GM18867 (cell line): ENCODE measurements around the gene CFAP20DC.
"Not testable (repeated sequence)": the region's sequence is repeated elsewhere in the genome, so short reads cannot be mapped to it uniquely, and the experiment has no call there.

ENCODE experiments used
- ATAC-seq: cut with Tn5 transposase; IDR thresholded peaks from one replicate; pipeline ENCODE4 v1.9.1; 2021; ENCODE audit warnings: mild to moderate bottlenecking, moderate library complexity; ENCODE audit not compliant: unreplicated experiment

Gene CFAP20DC

DNA sequence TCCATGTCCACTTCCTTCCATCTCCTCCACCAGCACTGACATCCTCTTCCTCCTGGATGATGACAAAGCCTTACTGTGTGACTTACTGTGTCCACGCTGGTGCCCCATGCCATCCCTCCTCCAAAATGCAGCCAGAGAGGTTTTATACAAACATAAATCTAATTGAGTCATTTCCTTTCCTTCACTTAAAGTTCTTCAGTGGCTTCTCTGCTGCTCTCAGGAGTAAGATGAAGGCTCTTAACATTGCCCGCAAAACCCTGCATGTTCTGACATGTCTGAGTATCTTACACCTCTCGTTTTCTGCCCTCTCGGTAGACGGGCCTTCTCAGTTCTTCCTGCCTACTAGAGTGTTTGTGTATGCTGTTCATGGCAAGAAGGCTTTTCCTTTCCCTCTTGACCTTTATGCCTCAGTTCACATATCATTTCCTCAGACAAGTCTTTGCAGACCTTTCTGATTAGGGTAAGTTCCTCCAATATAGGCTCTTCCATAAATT is 175.5 kb downstream of the CFAP20DC start:
- ATAC-seq, result peak; percentile 89

DNA sequence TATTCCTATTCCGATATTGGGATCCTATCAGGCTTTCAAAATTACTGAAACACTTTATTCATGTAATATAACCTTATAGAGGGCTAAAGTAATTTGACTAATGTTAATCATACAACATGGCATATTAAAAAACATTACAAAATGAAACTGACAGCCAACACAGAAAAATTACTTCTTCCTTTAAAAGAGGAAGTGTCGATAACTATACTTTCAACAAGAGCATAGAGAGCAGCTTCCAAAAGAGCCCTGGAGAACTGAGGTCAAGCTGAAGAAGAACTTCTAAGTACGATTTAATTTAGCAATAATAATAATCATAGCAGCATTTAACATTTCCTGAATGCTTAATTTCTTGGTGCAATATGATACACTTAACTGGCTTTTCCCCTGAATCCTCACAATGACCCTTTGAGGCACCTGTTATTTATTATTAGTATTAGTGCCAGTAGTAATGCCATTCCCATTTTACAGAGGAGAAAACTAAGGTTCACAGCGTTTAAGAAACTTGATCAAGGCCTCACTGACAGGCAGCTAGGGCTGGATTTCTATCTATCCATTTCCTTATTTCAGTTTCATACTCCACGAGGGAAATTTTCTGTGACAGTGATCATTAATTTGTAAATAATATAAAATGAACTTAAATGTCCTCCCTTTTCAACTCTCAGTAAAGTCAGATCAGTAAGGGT is 181.6 kb downstream of the CFAP20DC start:
- peak; percentile 80 for ATAC-seq

- no peak for ATAC-seq
These were observed 182.2 kb downstream of the CFAP20DC start for GRCh38 chr3:58867621-58868020.

GRCh38 chr3:58866079-58866478 is 183.7 kb downstream of the CFAP20DC start:
- ATAC-seq, result no peak

DNA sequence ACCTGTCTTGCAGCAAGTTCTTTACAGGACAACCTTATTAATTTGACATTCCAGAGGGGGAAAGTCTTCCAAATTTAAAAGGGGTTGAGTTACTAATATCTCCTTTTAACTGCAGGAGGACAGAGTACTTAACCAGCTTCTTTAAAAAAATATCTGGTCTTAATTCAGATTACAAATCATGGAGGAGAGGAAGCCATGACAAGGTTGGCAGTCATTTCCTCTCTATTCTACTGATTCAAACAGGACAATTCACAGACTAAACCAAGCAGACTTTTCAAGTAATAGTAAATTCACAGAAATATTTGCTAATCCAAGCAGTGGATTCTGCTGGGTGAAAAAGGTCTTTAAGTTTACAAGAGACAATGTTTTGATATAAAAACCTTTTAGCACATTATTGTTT is 185.3 kb downstream of the CFAP20DC start:
- no peak for ATAC-seq

DNA sequence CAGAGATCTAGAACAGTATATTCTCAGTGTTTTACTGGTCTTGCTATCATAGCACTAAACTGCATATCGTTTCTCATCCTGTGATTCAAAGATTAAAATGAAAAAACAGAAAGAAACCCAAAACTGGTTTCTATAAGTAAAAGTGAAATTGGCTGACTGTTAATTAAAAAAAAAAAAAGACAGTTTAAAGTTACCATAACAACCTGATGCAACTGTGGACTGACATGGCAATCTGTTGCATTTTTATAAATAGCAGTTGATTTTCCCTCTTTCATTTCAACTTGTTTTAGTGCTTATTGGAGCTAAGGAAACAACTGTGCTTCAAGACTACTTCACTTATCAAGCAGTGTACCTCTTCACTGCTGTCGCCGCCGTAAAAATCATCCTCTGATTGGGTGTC is 186.6 kb downstream of the CFAP20DC start:
- no peak for ATAC-seq

- ATAC-seq, result no peak
These were observed 188.3 kb downstream of the CFAP20DC start for GRCh38 chr3:58861551-58861950.

GRCh38 chr3:58858126-58858525 is 191.7 kb downstream of the CFAP20DC start:
- no peak for ATAC-seq

DNA sequence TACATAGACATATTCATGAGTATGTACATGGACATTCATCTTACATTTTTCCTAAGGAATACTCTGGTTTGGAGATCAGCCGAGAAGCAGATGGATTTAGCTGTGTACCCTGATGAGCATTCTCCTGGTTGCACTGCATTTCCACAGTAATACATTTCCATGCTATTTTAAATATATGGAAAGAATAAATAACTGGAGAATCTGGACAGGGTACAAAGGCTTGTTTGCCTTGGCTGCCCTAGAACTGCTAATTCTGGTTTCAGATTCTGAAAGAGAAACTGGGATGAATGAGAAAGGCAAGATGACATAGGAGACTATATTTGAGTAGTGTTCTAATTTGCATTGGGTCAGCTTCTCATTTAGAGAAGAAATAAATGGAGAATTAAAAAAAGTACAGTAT is 192.4 kb downstream of the CFAP20DC start:
- ATAC-seq, result peak; percentile 62

- ATAC-seq, result no peak
These were observed 201.0 kb downstream of the CFAP20DC start for GRCh38 chr3:58848826-58849225.

GRCh38 chr3:58842050-58842747 is 207.6 kb downstream of the CFAP20DC start:
- not testable (repeated sequence) for ATAC-seq

- ATAC-seq, result no peak
These were observed 208.9 kb downstream of the CFAP20DC start for GRCh38 chr3:58840949-58841348.

GRCh38 chr3:58839964-58840363 is 209.9 kb downstream of the CFAP20DC start:
- no peak for ATAC-seq

DNA sequence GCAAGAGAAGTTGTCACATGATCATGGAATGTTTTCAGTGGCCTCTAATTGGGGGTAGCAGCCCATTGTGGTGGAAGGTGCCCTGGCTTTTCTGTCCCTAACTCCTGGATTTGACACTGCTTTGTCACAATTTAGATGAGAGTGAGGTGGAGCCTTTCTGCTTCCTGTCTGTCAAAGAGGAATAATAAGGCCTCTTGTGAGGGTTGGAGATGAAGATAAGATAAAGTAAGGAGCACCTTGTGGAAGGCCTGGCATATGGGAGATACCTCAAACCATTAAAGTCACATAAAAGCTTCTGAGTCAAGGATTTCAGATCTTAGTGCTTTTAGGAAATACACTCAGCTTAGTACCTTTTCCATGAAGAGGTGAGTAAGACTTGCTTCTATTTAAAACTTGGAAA is 210.6 kb downstream of the CFAP20DC start:
- no peak for ATAC-seq

GRCh38 chr3:58837856-58838255 is 212.0 kb downstream of the CFAP20DC start:
- ATAC-seq, result no peak

- no peak for ATAC-seq
These were observed 212.5 kb downstream of the CFAP20DC start for GRCh38 chr3:58837141-58837843.

DNA sequence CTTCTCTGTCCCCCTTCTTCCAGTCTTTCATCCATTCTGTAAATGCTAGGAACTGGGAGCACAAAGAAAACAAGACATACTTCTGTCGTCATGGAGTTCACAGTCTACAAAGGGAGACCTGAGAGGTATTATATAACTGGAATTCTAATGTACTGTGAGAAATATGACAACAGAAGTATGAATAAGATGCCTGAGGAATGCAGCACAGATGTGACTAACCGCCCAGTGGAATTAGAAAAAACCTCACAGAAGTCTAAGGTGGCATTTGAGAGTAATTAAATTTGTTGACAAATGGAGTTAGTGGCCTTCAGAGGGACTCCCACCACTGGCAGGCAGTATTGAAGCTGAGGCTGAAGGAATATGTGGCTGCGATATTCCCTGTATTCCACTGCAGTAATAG is 214.7 kb downstream of the CFAP20DC start:
- ATAC-seq, result no peak

- ATAC-seq, result no peak
These were observed 216.3 kb downstream of the CFAP20DC start for GRCh38 chr3:58833491-58833890.

DNA sequence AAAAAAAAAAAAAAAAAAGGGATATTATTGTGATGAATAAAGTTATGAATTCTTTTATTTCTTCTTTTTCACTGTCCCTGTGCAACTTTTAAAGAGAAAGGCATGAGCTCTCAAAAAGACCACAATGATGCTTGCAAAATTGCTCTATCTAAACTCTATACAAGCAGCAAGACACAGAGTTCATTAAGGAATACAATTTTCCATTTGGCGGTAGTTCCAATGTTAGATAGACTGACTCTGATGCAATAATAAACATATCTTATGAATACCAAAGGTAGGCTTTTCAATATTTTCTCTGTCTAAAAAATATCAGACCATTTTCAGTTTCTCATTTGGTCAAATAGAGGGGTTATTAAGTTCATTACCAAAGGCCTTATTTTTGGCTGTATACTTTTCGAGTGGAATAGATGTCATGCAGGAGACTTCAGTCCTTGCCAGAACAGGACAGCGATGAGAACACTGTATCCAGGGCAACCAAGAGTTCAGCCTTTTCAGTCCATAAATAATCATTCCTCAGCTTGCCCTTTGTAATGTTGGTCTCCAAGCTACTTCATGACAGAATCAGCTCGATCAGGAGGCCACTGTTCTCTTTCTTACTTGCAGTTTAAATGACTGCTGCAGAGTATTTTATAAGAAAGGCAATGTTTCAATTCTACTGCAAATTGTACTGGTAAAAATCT is 220.4 kb downstream of the CFAP20DC start:
- no peak for ATAC-seq

DNA sequence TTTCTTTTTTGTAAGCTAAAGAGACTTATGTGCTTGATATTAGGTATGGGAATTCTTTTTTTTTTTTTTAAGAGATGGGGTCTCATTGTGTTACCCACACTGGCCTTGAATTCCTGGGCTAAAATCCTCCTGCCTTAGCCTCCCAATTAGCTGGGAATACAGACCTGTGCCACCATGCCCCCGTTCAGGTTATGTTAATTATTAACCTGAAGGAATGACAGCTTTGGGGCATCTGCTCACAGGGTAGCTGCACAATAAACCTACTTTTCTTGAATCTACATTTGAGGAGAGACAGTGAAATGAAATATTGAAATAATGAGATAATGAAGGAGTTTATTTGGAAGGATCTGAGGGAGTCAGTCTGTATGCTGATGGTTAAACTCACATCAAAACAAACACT is 225.0 kb downstream of the CFAP20DC start:
- ATAC-seq, result no peak

- no peak for ATAC-seq
These were observed 225.5 kb downstream of the CFAP20DC start for GRCh38 chr3:58824285-58824684.
